Spleen (tissue), 7 donors: ENCODE measurements around the gene PLXNB2.
A peak's percentile ranks its signal among the peaks of the same experiment; 100 is the strongest.

Source experiments
- POLR2A ChIP-seq, 3 donors: fragments of 450-650 bp; IDR thresholded peaks; one replicate each; pipeline ENCODE4 v1.5.1; 2017; ENCODE audit warnings: antibody characterized with exemption in 3 of 3, mild to moderate bottlenecking in 1 of 3
- POLR2AphosphoS5 ChIP-seq, 3 donors: sonication (generic); formaldehyde crosslinking; IDR thresholded peaks; one replicate each; pipeline ENCODE4 v1.5.1; 2017; ENCODE audit warnings: antibody characterized with exemption in 3 of 3
- TF ChIP-seq, protein P1 (sequence below), 11 experiments: fragments of 200-600 bp in 7 of 11; fragments of 450-650 bp in 4 of 11; sonication (generic) in 4 of 11; IDR thresholded peaks in 8 of 11; conservative IDR thresholded peaks in 3 of 11; 1 replicate in 7 of 11; 2 replicates in 4 of 11; pipeline versions ENCODE4 v1.4.0 to v1.8.0; 2016 to 2021; ENCODE audit warnings: antibody characterized with exemption in 11 of 11, inconsistent platforms in 4 of 11, mild to moderate bottlenecking in 1 of 11
- donor health status: DM: no; HTN: no; CAD: no; lungs with moderate emphysema.
- donor health status: DM: no; HTN: no; CAD: no.
- donor health status: DM: no; HTN: no; CAD: no.

GRCh38 chr22:50304528-50305392 lies 2.7 kb downstream of the PLXNB2 start:
- TF ChIP-seq, protein P1, sequence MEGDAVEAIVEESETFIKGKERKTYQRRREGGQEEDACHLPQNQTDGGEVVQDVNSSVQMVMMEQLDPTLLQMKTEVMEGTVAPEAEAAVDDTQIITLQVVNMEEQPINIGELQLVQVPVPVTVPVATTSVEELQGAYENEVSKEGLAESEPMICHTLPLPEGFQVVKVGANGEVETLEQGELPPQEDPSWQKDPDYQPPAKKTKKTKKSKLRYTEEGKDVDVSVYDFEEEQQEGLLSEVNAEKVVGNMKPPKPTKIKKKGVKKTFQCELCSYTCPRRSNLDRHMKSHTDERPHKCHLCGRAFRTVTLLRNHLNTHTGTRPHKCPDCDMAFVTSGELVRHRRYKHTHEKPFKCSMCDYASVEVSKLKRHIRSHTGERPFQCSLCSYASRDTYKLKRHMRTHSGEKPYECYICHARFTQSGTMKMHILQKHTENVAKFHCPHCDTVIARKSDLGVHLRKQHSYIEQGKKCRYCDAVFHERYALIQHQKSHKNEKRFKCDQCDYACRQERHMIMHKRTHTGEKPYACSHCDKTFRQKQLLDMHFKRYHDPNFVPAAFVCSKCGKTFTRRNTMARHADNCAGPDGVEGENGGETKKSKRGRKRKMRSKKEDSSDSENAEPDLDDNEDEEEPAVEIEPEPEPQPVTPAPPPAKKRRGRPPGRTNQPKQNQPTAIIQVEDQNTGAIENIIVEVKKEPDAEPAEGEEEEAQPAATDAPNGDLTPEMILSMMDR (IDR thresholded peaks at IDR 0.05 in 8 of 11, conservative IDR thresholded peaks at IDR 0.05 in 3 of 11): no peak
- TF ChIP-seq POLR2A (IDR thresholded peaks at IDR 0.05): no peak
- peak in 2 of 3 donors; percentile 35 to 67 for TF ChIP-seq POLR2AphosphoS5 (IDR thresholded peaks at IDR 0.05)
